HG03565 (cell line): ENCODE measurements around the gene RLF.
"Not testable (repeated sequence)": the region's sequence is repeated elsewhere in the genome, so short reads cannot be mapped to it uniquely, and the experiment has no call there.

Experiments used
- ATAC-seq: cut with Tn5 transposase; IDR thresholded peaks from one replicate; pipeline ENCODE4 v1.9.1; 2021; ENCODE audit warnings: mild to moderate bottlenecking, moderate library complexity; ENCODE audit not compliant: unreplicated experiment

Gene RLF

GRCh38 chr1:40171036-40171435 is 9.8 kb downstream of the RLF start:
- no peak for ATAC-seq

GRCh38 chr1:40174788-40175187 is 13.6 kb downstream of the RLF start:
- no peak for ATAC-seq

GRCh38 chr1:40176989-40177388 is 15.8 kb downstream of the RLF start:
- not testable (repeated sequence) for ATAC-seq

GRCh38 chr1:40178200-40178599 is 17.0 kb downstream of the RLF start:
- no peak for ATAC-seq

- ATAC-seq, result no peak
Measured at GRCh38 chr1:40179496-40180089, 18.4 kb downstream of the RLF start.

- ATAC-seq, result no peak
Measured at GRCh38 chr1:40183055-40183710, 22.0 kb downstream of the RLF start.

- ATAC-seq, result no peak
Measured at GRCh38 chr1:40184193-40184592, 23.0 kb downstream of the RLF start.

GRCh38 chr1:40185951-40186864 is 25.0 kb downstream of the RLF start:
- peak; percentile 90 for ATAC-seq

GRCh38 chr1:40187399-40187798 is 26.2 kb downstream of the RLF start:
- no peak for ATAC-seq

- not testable (repeated sequence) for ATAC-seq
Measured at GRCh38 chr1:40194639-40195038, 33.5 kb downstream of the RLF start.

GRCh38 chr1:40197656-40198055 is 36.5 kb downstream of the RLF start:
- no peak for ATAC-seq

- ATAC-seq, result no peak
Measured at GRCh38 chr1:40199126-40199525, 37.9 kb downstream of the RLF start.

GRCh38 chr1:40204856-40205255 is 43.7 kb downstream of the RLF start:
- ATAC-seq, result no peak

- no peak for ATAC-seq
Measured at GRCh38 chr1:40210511-40211204, 49.5 kb downstream of the RLF start.

- ATAC-seq, result no peak
Measured at GRCh38 chr1:40218333-40218732, 57.1 kb downstream of the RLF start.

- ATAC-seq, result not testable (repeated sequence)
Measured at GRCh38 chr1:40221471-40221905, 60.3 kb downstream of the RLF start.

- ATAC-seq, result no peak
Measured at GRCh38 chr1:40221977-40222772, 61.0 kb downstream of the RLF start.

- no peak for ATAC-seq
Measured at GRCh38 chr1:40224040-40224439, 62.9 kb downstream of the RLF start.

- ATAC-seq, result no peak
Measured at GRCh38 chr1:40226192-40226591, 65.0 kb downstream of the RLF start.

GRCh38 chr1:40232444-40232843 is 71.3 kb downstream of the RLF start:
- ATAC-seq, result peak; percentile 76
